ENCODE results near the gene TMEM109.

GRCh38 chr11:60936467-60937143, 22.6 kb downstream of the TMEM109 start:
- TF ChIP-seq POLR2A (IDR thresholded peaks at IDR 0.05) (no peak), CTCF (IDR thresholded peaks at IDR 0.05) (no peak)
